Vagina (tissue), 2 donors: ENCODE measurements around the gene CDK1.

ENCODE experiments used
- POLR2A ChIP-seq, 2 donors: fragments of 450-650 bp; IDR thresholded peaks; one replicate each; pipeline ENCODE4 v1.6.1; 2017; ENCODE audit warnings: antibody characterized with exemption in 2 of 2, mild to moderate bottlenecking in 2 of 2, moderate library complexity in 2 of 2
- TF ChIP-seq, protein P1 (sequence below), 3 experiments: fragments of 450-650 bp in 2 of 3; fragments of 200-600 bp in 1 of 3; sonication (generic) in 1 of 3; IDR thresholded peaks; one replicate each; pipeline ENCODE4 v1.5.1; 2017 to 2019; ENCODE audit warnings: antibody characterized with exemption in 3 of 3, mild to moderate bottlenecking in 2 of 3, moderate library complexity in 2 of 3

- TF ChIP-seq POLR2A (IDR thresholded peaks at IDR 0.05), result no peak
- TF ChIP-seq, protein P1, sequence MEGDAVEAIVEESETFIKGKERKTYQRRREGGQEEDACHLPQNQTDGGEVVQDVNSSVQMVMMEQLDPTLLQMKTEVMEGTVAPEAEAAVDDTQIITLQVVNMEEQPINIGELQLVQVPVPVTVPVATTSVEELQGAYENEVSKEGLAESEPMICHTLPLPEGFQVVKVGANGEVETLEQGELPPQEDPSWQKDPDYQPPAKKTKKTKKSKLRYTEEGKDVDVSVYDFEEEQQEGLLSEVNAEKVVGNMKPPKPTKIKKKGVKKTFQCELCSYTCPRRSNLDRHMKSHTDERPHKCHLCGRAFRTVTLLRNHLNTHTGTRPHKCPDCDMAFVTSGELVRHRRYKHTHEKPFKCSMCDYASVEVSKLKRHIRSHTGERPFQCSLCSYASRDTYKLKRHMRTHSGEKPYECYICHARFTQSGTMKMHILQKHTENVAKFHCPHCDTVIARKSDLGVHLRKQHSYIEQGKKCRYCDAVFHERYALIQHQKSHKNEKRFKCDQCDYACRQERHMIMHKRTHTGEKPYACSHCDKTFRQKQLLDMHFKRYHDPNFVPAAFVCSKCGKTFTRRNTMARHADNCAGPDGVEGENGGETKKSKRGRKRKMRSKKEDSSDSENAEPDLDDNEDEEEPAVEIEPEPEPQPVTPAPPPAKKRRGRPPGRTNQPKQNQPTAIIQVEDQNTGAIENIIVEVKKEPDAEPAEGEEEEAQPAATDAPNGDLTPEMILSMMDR (IDR thresholded peaks at IDR 0.05), result no peak
Measured at GRCh38 chr10:60742512-60742911, 35.8 kb upstream of the CDK1 start.
